Fibroblast of skin of right quadriceps (primary cell): Measurements from ENCODE around the gene STPG1.

Experiments
- DNase-seq: peaks from one replicate; pipeline ENCODE4 v3.0.0-alpha.2; 2013

The STPG1 gene

DNA sequence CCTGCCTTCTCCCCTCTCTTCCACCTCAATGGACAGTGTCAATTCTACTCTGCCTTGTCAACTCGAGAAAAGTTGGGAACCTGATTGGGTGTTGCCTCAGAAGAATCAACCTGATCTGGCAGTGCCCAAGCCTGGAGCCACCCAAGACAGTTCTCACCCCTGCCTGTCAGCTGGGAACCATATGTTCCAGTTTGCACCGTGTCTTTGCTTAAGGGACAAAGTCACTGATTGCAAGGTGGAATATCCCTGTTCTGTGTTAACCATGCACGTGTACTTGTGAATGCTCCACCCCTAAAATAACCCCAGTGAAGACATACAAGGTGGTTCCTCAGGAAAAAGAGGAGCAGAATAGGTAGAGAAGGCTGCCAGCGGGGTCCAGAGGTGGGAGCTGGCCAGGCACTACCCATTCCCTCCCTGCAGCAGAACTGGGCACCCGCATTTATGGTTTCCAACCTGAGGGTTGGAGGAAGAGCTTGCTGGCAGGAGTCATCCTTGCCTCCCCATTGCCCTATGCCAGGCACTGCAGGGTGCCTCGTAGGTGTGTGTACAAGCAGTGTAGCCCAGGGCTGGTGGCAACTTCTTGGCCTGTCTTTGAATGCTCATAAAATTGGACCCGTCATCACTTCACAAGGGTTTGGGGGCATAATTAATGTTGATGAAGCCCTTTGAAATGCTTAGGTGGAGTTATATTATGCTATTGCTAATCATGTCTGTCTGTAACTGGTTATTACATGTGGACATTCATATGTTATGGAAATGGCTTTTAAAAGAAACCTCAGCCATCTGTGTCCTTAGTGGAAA is 13.4 kb upstream of the STPG1 start:
- DNase-seq, result no peak

DNA sequence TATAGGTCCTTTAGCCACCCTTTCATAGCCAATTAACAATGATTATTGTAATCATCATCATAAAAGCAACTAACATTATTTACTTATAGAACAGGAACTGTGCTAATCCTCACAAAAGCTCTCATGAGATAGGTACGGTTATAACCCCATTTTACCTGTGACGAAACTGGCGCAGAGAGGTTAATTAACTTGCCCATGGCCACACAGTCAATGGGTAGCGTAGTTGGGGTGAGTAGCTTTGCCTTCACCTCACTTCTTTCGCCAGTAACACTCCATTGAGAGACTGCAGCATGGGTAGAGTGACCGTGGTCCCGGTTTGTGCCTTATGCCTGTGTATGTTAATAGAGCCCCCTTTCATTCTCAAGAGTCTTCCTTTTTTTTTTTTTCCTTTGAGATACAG is 12.3 kb upstream of the STPG1 start:
- no peak for DNase-seq

DNA sequence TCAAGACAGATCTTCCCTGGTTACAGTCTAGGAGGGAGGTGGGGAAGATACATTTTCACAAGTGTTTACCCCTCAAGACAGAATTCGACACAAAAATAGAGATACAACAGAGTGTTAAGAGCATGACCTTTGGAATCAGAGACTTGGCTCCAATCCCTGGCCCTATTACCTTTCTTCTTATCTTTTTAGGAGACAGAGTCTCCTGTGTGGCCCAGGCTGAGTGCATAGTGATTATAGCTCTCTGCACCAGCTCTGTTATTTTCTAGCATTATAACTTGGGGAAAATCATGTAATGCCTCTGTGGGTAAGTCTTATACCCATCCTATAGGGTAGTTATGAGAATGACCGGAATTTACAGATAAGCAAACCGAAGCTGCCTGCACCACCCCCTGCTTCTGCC is 11.9 kb upstream of the STPG1 start:
- DNase-seq, result no peak

DNA sequence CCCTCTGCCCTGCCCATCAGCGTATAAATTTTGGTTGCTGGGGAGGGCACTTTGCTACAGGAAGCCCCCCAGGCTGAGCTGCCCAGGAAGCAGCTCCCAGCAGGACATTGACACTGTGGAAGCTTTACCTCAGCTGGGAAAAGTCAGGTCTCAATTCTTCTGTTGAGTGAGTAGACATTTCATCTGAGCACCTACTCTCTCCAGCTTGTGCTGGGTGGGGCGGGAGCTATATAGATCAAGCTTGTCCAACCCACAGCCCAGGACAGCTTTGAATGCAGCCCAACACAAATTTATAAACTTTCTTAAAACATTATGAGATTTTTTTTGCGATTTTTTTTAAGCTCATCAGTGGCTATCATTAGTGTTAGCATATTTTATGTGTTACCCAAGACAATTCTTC is 11.4 kb upstream of the STPG1 start:
- DNase-seq, result no peak

DNA sequence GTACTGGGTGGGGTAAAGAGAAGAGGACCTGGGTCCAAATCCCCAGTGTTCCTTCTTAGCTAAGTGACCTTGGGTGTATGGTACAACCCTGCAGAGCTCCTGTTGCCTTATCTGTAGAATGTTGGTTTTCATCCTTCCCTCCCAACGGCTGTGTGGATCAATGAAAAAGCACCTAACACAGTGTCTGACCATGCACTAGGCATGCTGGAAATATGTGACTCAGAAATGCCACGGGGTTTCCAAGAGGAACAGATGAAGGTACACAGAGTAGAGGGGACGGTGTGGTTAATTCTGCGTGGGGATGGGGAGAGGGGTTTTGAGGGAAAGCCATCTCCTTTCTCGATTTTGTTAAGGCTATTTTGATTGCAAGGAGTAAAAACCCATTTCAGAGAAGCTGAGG is 10.6 kb upstream of the STPG1 start:
- DNase-seq, result no peak

DNA sequence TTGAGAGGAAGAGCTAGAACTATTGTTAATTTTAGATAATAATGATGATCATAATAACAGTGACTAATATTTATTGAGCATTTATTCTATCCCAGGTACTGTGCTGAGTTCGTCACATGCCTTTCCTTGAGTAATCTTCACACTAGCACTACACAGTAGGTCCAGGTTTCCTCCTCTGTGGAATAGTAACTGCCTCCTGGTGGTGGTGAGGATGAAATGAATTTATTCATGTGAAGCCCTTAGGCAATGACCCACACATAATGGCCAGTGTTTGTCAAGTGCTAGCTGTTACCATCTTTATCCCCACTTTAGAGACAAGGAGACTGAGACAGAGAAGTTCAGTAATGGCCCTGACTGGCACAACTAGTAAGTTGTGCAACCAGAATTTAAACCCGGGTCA is 7.9 kb upstream of the STPG1 start:
- DNase-seq, result no peak

DNA sequence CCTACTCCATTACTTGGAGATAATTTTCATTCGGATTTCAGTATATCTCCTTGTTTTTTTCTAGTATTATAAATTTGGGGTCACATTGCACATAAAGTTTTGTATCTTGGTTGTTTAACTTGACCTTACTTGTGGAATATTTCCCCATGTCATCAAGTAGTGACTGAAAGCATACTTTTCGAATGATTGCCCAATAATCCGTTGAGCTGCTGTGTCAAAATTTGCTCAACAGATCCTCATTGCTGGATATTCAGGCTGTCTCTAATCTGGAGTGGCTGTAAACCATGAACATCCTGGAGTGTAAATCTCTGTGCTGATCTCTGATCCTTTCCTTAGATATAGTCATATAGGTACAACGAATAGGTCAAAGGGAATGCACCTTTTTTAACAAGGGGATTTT is 7.0 kb upstream of the STPG1 start:
- no peak for DNase-seq

DNA sequence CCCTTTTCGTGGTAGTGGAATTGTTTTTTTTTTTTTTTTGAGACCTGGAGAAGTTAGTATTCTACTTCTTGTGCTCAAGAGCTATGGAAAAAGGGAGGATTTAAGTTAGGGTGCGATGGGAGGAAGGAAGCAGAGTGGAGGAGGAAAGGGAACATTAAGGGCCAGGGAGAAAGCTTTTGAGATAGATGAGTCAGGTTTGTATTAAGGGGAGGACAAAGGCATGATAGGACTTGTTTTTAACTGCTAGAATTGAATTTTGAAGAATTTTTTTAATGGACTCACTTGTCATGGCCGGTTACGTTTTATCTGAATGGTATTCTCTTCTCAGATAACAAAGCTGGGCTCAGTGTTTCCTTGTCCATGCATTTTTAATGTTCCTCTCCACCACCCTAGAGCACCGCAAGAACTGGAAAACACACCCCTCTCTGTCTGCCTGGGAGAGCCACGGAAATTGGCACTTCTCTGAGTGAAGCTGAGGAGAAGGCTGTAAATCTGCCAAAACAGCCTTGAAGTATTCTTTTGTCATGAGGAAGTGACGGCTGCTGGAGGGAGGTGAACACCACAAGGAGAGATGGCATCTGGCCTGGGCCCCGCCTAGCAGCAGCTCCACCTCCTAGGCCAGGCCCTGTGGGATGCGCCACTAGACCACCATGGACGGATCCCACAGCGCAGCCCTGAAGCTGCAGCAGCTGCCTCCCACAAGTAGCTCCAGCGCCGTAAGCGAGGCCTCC is 5.5 kb upstream of the STPG1 start:
- DNase-seq, result peak; percentile 51

DNA sequence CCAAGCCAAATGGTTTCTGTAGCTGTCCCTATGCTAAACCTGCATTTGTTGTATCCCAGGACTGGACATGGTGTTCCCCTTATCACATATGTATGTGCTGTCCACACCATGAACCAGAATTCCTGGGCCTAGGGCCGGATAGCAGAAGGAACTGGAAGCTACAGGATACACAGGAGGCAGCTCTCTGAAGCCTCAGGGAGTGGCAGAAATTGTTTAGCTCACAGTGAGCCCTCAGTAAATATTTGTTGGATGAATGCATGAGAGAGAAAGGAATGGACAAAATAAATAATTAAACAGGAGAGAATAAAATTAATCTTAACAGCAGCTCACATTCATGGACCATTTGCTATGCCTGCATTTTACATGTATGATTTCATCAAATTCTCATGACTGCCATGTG is 4.1 kb upstream of the STPG1 start:
- DNase-seq, result peak; percentile 52

DNA sequence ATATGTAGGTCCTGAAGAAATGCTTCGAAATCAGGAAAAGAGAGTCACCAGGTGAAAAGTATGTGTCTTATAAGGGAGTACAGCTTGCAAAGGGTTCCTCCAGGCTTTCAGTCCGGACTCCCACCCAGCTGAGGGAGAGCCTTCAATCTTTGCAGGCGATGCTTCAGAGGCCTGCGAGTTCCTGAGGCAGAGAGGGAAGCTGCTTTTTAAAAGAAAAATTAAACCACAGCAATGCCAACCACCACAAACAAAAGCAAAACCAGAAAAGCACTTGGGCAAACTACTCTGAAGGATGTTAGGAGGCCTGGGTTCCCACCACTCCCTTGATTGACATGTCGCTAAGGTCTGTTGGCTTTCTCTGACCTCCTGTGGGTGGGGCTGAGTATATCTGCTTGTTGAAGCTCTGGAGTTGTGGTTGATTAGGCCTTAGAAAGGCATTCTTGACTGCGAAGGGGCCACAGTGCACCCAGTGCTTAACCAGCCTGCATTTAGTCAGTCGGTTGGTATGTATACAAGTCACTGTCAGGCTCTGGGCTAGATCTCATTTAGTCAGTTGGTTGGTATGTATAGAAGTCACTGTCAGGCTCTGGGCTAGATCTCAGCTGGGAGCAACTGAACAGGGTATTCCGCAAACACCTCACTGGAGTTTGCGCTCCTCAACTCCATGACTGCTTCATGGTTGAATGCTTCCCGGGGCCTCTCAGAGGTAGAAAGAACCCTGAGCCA is 3.2 kb upstream of the STPG1 start:
- DNase-seq, result peak; percentile 97

DNA sequence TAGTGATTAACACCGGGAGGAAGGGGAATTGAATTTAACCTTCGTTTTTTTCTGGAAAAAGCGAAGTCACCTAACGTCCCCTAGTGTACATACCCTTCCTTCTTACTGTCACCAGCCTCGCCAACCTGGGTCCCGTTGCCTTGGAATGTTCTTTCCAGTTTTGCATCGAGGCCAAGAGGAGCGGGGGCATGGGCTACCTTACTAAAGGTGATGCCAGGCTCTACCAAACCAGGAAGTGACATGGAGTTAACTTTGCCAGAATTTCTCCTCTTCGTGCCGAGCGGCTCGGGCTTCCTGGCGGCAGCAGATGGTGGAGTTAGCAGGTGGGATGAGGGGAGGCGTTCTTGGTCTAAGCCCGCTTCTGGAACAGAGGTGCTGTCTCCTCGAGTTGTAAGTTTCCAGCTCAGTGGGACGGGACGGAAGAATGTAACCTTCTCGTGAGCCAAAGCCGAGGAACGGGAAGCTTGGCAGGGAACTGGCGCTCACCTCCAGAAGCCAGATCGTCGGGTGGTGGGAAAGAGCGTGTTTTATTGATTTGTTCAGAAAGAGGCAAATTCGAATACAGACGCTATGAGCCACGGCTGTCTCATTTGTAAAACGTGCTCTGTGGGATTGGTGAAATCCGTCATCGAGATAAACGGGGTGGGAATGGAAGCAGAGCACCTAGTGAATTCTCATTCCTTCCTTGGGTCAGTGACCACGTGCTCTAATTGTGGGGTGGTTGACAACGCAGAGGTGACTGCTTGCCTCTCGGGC is 2.5 kb upstream of the STPG1 start:
- DNase-seq, result no peak

DNA sequence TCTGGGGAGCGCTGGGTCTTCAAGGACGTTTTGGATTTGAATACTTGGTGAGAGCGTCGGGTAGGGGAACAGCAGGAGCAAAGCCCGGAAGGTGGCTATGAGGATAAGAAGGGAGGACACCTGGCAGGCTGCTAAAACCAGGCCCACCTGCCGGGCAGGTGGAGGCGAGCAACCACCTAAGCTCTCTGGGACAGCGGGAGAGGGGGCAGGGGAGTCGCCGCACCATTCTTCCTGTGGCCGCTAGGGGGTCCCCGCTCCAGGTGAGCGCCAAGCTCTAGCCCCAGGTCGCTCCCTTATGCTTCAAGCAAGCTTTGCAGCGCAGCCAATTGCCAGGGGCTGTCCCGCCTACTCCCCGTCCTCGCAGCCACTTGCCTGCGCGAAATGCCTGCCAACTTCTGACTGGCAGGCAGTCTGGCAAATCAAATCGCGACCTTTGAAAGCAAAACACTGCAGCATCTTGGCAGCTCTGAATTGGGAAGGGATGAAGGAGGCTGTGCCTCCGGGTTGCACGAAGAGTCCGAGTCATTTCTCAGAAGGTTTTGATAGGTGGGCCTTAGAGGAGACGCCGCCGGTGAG is 1.8 kb upstream of the STPG1 start, which contains the start of gene NIPAL3:
Gene NIPAL3 (plus strand): TSS at position 469 of the 576 bp plus-strand sequence. CDS start 3,746 bp downstream, outside the sequence.
- peak; percentile 99 for DNase-seq

DNA sequence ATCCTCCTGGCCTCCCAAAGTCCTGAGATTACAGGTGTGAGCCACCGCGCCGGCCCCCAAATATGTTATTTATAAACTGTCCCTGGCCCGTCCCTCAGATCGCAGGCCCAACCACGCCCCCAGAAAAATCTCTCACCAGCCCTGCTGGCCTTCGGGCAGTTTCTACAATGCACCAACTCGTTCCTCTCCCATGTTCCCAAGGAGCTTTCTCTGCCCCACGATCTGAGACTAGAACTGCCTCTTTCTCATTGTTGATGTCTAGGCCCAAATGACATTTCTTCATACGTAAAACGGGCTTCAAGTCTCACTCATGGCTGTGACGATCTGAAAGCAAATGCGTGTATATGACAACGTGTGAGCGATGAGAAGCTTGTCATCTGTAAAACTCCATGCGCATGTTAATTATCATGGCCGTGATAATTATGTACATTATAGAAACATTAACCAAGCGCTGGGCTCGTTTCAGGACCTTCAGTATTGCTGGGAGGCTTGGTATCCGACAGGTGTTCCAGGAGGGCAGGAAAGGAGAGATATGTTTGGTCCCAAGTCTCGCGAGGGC is 1.3 kb upstream of the STPG1 start:
- DNase-seq, result no peak

DNA sequence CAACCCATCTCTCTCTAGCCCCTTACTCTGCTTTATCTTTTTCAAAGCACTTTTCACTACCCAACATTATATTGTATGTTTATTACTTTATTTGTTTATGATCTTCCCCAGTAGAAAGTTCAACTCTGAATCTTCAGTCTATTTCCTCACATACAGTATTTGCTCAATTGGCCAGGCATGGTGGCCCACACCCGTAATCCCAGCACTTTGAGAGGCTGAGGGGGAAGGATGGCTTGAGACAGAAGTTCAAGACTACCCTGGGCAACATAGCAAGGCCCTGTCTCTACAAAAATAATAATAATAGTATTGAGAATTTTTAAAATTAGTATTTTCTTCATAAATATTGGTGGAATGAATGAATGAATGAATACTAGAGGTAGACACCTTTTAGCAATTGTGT is 1.2 kb downstream of the STPG1 start:
- DNase-seq, result no peak

DNA sequence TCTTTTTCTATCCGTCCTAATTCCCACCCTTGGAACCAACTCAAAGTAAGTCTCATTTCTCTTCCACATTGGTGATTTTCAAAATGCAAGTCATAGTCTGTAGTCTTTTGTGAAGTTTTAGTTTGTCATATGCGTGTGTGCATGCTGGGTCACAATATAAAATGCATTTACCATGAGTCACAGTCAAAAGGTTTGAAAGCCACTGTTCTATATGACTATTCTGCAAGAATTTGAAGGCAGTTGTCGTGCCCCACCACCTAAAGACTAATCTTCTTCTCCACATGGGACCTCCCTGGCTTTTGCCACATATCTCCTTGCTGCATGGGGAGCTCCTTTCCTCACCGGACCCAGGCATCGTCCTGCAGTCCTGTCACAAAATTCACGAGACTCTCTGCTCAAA is 1.6 kb downstream of the STPG1 start:
- peak; percentile 66 for DNase-seq

DNA sequence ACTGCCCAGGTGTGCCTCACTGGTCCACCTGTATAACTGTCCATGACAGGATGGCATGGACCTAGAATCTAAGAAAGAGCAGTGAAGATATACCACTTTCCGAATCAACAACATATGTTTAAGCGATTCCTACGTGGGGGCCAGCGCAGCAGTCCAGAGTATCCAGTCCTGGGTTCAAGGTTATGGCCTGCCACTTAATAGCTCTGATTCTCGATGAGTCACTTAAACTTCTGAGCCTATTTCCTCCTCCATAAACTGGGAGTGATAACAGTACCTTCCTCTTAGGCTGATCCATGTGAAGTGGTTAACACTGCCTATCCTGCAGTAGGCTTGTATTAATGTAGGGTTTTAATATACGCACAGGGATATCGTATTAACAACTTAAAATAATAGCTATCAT is 2.8 kb downstream of the STPG1 start:
- no peak for DNase-seq

DNA sequence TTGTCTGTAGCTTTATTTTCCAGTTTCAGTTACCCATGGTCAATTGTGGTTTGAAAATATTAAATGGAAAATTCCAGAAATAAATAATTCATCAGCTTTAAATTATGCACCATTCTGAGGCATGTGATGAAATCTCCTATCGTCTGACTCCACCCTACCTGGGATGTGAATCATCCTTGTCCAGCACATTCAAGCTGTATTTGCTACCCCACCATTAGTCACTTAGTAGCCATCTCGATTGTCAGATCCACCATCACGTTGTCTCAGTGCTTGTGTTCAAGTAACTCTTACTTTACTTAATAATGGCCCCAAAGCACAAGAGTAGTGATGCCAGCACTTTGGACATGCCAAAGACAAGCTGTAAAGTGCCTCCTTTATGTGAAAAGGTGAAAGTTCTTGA is 4.0 kb downstream of the STPG1 start:
- peak; percentile 79 for DNase-seq

DNA sequence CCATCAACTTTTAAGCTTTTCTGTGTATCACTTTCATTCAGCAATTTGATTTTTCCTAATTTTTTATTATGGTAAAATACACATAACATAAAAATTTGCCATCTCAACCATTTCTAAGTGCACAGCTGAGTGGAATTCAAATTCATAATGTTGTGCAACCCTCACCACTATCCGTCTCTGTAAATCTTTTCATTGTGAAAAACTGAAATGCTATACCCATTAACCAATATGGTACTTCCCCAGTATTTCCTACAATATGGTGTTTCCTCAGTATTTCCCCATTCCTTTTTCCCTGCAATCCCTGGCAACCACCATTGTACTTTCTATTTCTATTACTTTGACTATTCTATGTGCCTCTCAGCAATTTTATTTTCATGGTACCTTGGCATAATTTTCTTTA is 6.8 kb downstream of the STPG1 start:
- no peak for DNase-seq

DNA sequence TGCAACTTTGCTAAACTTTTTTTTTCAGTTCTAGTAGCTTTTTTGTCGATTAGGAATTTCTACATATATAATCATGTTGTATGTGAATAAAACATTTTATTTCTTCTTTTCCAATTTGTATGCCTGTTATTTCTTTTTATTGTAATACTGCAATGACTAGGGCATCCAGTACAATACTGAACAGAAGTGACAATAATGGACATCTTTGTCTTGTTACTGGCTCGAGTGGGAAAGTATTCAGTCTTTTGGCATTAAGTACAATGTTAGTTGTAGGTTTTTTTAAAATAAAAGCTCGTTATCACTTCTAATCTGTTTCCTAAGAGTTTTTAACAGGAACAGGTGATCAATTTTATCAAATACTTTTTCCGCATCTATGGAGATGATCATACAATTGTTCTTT is 9.8 kb downstream of the STPG1 start:
- DNase-seq, result no peak

DNA sequence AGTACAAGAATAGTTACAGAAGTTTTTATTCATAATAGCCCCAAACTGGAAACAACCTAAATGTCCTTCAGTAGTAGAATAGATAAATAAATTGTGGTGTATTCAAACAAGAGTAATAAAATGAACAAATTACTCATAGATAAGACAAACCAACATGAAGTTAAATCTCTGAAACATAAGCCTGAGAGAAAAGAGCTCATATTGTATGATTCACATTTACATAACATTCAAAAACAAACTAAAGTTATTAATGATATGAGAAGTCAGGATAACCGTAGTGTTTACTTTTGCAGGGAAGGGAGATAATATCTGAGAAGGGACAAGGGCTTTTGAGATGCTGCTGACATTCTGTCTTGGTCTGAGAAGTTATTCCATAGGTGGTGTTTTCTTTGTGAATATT is 13.5 kb downstream of the STPG1 start:
- no peak for DNase-seq

DNA sequence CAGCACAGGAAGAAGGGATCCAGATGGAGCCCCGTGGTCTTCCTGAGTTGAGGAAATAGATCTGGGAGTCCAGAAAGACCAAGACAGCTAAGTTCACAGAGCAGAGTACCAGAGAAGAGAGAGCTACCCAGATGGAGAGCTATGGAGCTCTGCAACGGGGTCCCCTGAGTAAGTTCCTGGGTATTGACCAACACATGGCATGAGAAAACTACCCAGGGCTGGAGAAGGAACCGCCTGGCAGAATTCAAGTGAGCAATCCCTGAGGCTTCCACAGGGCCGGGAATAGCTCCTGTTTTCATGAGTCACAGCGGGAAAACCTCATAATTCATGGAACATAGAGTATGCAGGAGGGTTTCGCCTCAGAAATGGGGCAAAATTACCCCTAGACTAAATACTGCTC is 19.7 kb downstream of the STPG1 start:
- DNase-seq, result peak; percentile 82

DNA sequence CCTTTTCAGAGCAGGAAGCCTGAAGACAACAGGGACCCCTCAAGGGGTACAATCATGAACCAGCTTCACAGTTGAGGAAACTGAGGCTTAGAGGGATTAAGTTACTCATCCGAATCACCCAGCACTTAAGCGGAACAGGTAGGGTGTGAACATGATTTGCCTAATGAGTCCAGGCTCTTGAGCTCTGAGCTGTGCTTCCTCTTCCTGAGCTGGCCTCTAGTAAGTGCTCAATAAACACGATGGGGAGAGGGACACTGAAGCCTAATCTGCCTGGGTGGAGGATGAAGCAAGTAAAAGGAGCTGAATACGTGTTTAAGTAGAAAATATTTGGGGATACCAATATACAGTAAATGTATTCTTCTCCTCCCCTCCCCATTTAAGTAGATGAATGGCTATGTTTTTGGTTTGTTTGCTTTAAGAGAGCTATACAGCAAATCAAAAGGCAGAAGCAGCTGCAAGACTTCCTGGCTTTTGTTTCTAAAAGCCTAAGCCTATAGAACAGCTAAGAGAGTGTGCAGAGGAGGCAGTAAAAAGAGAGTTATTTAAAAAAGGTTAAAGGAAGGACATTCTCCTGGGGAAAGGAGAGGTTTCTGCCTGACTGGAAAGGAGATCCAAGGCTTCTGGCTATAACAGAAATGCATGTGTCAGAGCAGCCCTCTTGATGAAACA is 20.5 kb downstream of the STPG1 start:
- DNase-seq, result no peak
